Trophoblast cell (in vitro differentiated cells and primary cell): ENCODE data around the gene AVL9.

Experiments used
- DNase-seq, 2 donors: peaks; one replicate each; pipeline ENCODE4 v3.0.0-alpha.2; 2016
- H2AFZ ChIP-seq: 2 replicates; pipeline ENCODE4 v1.6.1; 2013; ENCODE audit warnings: low read length, moderate library complexity, mild to moderate bottlenecking; ENCODE audit not compliant: insufficient read depth, poor library complexity
- H2AK5ac ChIP-seq: 2 replicates; pipeline ENCODE4 v1.6.1; 2013; ENCODE audit warnings: mild to moderate bottlenecking, low read length
- H2BK120ac ChIP-seq: 2 replicates; pipeline ENCODE4 v1.6.1; 2013; ENCODE audit warnings: low read length, mild to moderate bottlenecking, moderate library complexity; ENCODE audit not compliant: insufficient read depth, poor library complexity
- H2BK12ac ChIP-seq: 2 replicates; pipeline ENCODE4 v1.6.1; 2013; ENCODE audit warnings: mild to moderate bottlenecking, low read length, moderate library complexity
- H2BK5ac ChIP-seq: 2 replicates; pipeline ENCODE4 v1.6.1; 2013; ENCODE audit warnings: low read length, low read depth, moderate library complexity, mild to moderate bottlenecking; ENCODE audit not compliant: poor library complexity
- H3K14ac ChIP-seq: 2 replicates; pipeline ENCODE4 v1.6.1; 2013; ENCODE audit warnings: mild to moderate bottlenecking, low read length
- H3K18ac ChIP-seq: 2 replicates; pipeline ENCODE4 v1.6.1; 2013; ENCODE audit warnings: mild to moderate bottlenecking, low read length
- H3K23ac ChIP-seq: 2 replicates; pipeline ENCODE4 v1.6.1; 2013; ENCODE audit warnings: low read length
- H3K27ac ChIP-seq: 2 replicates; pipeline ENCODE4 v1.5.1; 2013; ENCODE audit warnings: low read depth, mild to moderate bottlenecking, inconsistent platforms, low read length, moderate library complexity
- H3K27me3 ChIP-seq: 2 replicates; pipeline ENCODE4 v1.6.1; 2013; ENCODE audit warnings: inconsistent platforms, mild to moderate bottlenecking, low read length, moderate library complexity; ENCODE audit not compliant: insufficient read depth
- H3K36me3 ChIP-seq, 2 experiments: 1 replicate in 1 of 2; 2 replicates in 1 of 2; pipeline ENCODE4 v1.6.1; 2013; ENCODE audit warnings: low read length in 2 of 2, mild to moderate bottlenecking in 2 of 2, moderate library complexity in 1 of 2; ENCODE audit not compliant: insufficient read depth in 2 of 2, control insufficient read depth in 1 of 2
- H3K4ac ChIP-seq: 2 replicates; pipeline ENCODE4 v1.6.1; 2013; ENCODE audit warnings: low read depth, mild to moderate bottlenecking, low read length, moderate library complexity
- H3K4me1 ChIP-seq, 2 experiments: 1 replicate in 1 of 2; 2 replicates in 1 of 2; pipeline ENCODE4 v1.6.1; 2013; ENCODE audit warnings: low read length in 2 of 2, mild to moderate bottlenecking in 2 of 2, moderate library complexity in 1 of 2; ENCODE audit not compliant: insufficient read depth in 2 of 2, control insufficient read depth in 1 of 2
- H3K4me2 ChIP-seq: 2 replicates; pipeline ENCODE4 v1.6.1; 2013; ENCODE audit warnings: inconsistent platforms, mild to moderate bottlenecking, low read length, moderate library complexity
- H3K4me3 ChIP-seq: 2 replicates; pipeline ENCODE4 v1.5.1; 2013; ENCODE audit warnings: mild to moderate bottlenecking, low read depth, low read length, inconsistent platforms
- H3K79me1 ChIP-seq: one replicate; pipeline ENCODE4 v1.6.1; 2013; ENCODE audit warnings: low read length
- H3K79me2 ChIP-seq: 2 replicates; pipeline ENCODE4 v1.6.1; 2013; ENCODE audit warnings: low read length, mild to moderate bottlenecking; ENCODE audit not compliant: control insufficient read depth, insufficient read depth, poor library complexity
- H3K9ac ChIP-seq: 2 replicates; pipeline ENCODE4 v1.6.1; 2013; ENCODE audit warnings: mild to moderate bottlenecking, low read length
- H3K9me3 ChIP-seq: 2 replicates; pipeline ENCODE4 v1.6.1; 2013; ENCODE audit warnings: low read depth, mild to moderate bottlenecking, control low read depth, inconsistent platforms, low read length; ENCODE audit not compliant: insufficient read depth
- H4K12ac ChIP-seq: 2 replicates; pipeline ENCODE4 v1.6.1; 2013; ENCODE audit warnings: low read depth, mild to moderate bottlenecking, low read length, moderate library complexity
- H4K8ac ChIP-seq: 2 replicates; pipeline ENCODE4 v1.6.1; 2013; ENCODE audit warnings: low read depth, mild to moderate bottlenecking, low read length, moderate library complexity
- H4K91ac ChIP-seq: one replicate; pipeline ENCODE4 v1.6.1; 2013; ENCODE audit warnings: low read depth, mild to moderate bottlenecking, low read length, moderate library complexity
- WGBS: extraction: QIAGEN DNeasy Blood & Tissue Kit; methylation state at CpG from one replicate; pipeline ENCODE4 v1.1.7; 2013; ENCODE audit warnings: missing lambda C conversion rate; ENCODE audit not compliant: insufficient read length, insufficient coverage; ENCODE audit errors: extremely low coverage; 5-methylcytosine and 5-hydroxymethylcytosine counted together

AVL9 gene

DNA sequence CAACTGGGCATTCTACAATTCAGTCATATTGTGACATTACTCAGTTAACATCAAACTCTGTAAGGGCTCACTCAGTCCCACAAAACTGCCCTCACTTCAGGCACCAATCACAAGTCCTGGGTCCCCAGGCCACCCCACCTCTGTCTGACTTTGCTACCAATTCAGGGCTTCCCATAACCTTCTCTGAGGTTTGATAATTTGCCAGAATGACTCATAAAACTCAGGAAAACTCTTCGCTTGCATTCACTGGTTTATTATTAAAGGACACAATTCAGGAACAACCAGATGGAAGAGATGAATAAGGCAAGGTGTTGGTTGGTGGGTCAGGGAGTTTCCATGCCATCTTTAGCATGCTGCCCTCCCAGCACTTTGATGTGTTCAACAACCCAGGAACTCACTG, 41.3 kb downstream of the AVL9 start:
- Histone ChIP-seq H3K4ac (no peak overlapping the region), H3K27me3 (no peaks in the 10 kb centered on the region), H3K79me2 (no peaks in the 10 kb centered on the region), H2AFZ (no peak overlapping the region), H4K8ac (no peak overlapping the region), H2BK12ac (no peak overlapping the region), H3K4me1 (peaks cover 0 to 3% of the 10 kb centered on the region in 2 experiments), H3K18ac (no peak overlapping the region), H3K4me3 (no peak overlapping the region), H3K9me3 (peaks cover under 1% of the 10 kb centered on the region), H3K79me1 (no peaks in the 10 kb centered on the region), H3K23ac (no peak overlapping the region), H2BK5ac (no peak overlapping the region), H3K9ac (no peak overlapping the region), H3K4me2 (no peak overlapping the region), H2BK120ac (no peak overlapping the region), H2AK5ac (no peak overlapping the region), H4K91ac (no peak overlapping the region), H4K12ac (no peak overlapping the region), H3K27ac (no peak overlapping the region), H3K36me3 (peaks cover 3 to 5% of the 10 kb centered on the region in 2 experiments), H3K14ac (no peak overlapping the region)
- no peak for DNase-seq
- no CpG with 5 or more reads among the region's 1 CpG for WGBS

DNA sequence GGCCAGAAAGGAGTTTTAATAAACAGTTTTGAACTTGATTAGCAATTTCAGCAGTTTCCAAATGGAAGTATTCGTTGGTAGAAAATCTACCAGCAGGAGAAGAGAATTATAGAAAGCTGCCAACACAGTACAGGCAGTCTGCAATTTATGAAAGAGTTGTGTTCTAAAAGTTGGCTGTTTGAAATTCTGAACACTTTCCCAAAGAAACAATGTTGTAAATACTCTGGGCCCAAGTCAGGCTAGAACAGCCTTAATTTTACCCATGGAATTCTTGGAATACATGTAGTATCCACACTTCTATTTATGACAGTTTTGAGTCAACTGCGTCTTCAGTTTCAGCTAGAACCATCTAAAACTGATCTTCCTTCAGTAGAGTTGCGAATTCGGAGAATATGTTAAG, 42.5 kb downstream of the AVL9 start:
- Histone ChIP-seq H3K4me2 (no peak overlapping the region), H2AK5ac (no peak overlapping the region), H3K9ac (no peak overlapping the region), H3K27me3 (no peaks in the 10 kb centered on the region), H3K27ac (no peak overlapping the region), H2BK5ac (no peak overlapping the region), H3K4me1 (no peaks in the 10 kb centered on the region), H3K23ac (no peak overlapping the region), H2AFZ (no peak overlapping the region), H3K14ac (no peak overlapping the region), H3K36me3 (peaks cover 0 to under 1% of the 10 kb centered on the region in 2 experiments), H3K4me3 (no peak overlapping the region), H4K12ac (no peak overlapping the region), H4K91ac (no peak overlapping the region), H3K4ac (no peak overlapping the region), H3K18ac (no peak overlapping the region), H4K8ac (no peak overlapping the region), H3K9me3 (no peaks in the 10 kb centered on the region), H3K79me1 (no peaks in the 10 kb centered on the region), H2BK120ac (no peak overlapping the region), H2BK12ac (no peak overlapping the region), H3K79me2 (no peaks in the 10 kb centered on the region)
- WGBS, result no CpG with 5 or more reads among the region's 4 CpGs
- DNase-seq, result no peak

DNA sequence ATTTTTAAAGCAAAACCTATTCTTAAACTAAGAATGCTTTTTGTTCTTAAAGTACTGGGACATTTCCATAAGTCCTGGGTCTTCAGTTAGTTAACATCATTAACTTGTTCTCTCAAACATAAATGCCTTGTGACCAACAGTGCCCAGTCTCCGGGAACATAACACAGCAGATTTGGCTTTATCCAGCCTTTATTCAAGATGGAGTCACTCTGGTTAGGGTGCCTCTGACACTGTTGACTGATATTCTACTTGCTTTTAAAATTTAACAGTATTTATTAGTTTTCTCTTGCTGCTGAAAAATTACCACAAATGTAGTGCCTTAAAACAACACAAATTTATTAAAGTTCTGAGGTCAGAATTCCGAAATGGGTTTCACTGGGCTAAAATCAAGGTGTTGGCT, 44.1 kb downstream of the AVL9 start:
- Histone ChIP-seq H3K9ac (no peak overlapping the region), H4K12ac (no peak overlapping the region), H2AFZ (no peak overlapping the region), H3K4me1 (no peaks in the 10 kb centered on the region), H3K4ac (no peak overlapping the region), H2BK120ac (no peak overlapping the region), H3K79me2 (no peaks in the 10 kb centered on the region), H3K9me3 (no peaks in the 10 kb centered on the region), H3K27ac (no peak overlapping the region), H3K4me2 (no peak overlapping the region), H4K91ac (no peak overlapping the region), H3K18ac (no peak overlapping the region), H3K27me3 (no peaks in the 10 kb centered on the region), H3K14ac (no peak overlapping the region), H3K36me3 (peaks cover 0 to 4% of the 10 kb centered on the region in 2 experiments), H4K8ac (no peak overlapping the region), H3K23ac (no peak overlapping the region), H3K4me3 (no peak overlapping the region), H3K79me1 (no peaks in the 10 kb centered on the region), H2AK5ac (no peak overlapping the region), H2BK12ac (no peak overlapping the region), H2BK5ac (no peak overlapping the region)
- WGBS, result no CpG with 5 or more reads among the region's 2 CpGs
- DNase-seq, result no peak

DNA sequence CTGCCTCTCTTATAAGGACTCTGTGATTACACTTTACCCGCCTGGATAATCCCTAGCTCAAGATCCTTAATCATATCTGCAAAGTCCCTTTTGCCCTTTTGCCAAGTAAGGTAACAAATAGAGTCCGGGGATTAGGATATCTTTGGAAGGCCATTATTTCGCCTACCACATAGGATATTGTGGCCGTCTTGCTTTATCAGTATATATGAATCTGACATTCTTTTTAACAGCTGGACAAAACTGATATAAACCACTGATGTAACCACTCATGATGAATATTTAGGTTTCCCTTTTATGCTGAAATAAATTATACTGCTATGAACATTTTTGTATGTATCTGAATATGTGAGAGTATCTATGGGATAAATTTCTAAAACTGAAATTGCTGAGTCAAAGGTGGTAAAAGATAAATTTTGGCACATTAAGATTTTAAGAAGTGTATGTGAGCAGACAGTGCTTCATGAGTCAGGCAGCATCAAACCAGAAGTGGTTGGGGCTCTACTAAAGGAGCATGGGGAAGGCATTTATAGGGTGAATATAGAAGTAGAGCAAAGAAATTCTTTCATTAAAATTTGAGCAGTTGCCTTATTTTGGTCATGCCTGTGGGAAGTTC, 44.7 kb downstream of the AVL9 start:
- H3K27ac ChIP-seq, result no peak overlapping the region
- H4K12ac ChIP-seq, result no peak overlapping the region
- H2AK5ac ChIP-seq, result no peak overlapping the region
- no peak overlapping the region for H3K14ac ChIP-seq
- H3K27me3 ChIP-seq, result no peaks in the 10 kb centered on the region
- no peak for DNase-seq
- WGBS, result no CpG with 5 or more reads among the region's 4 CpGs
- no peak overlapping the region for H3K23ac ChIP-seq
- H2BK12ac ChIP-seq, result no peak overlapping the region
- no peak overlapping the region for H2AFZ ChIP-seq
- no peak overlapping the region for H4K8ac ChIP-seq
- H3K79me2 ChIP-seq, result no peaks in the 10 kb centered on the region
- no peaks in the 10 kb centered on the region for H3K9me3 ChIP-seq
- H3K4me1 ChIP-seq, result no peaks in the 10 kb centered on the region
- peaks cover 0 to 4% of the 10 kb centered on the region in 2 experiments for H3K36me3 ChIP-seq
- no peak overlapping the region for H4K91ac ChIP-seq
- H3K18ac ChIP-seq, result no peak overlapping the region
- H2BK120ac ChIP-seq, result no peak overlapping the region
- H3K4ac ChIP-seq, result no peak overlapping the region
- H2BK5ac ChIP-seq, result no peak overlapping the region
- no peak overlapping the region for H3K4me2 ChIP-seq
- no peaks in the 10 kb centered on the region for H3K79me1 ChIP-seq
- H3K4me3 ChIP-seq, result no peak overlapping the region
- no peak overlapping the region for H3K9ac ChIP-seq
